GM21576 (cell line): ENCODE results near the gene CFAP100.

Experiments
- ATAC-seq: cut with Tn5 transposase; IDR thresholded peaks from one replicate; pipeline ENCODE4 v1.9.1; 2021; ENCODE audit warnings: mild to moderate bottlenecking, moderate library complexity; ENCODE audit not compliant: unreplicated experiment

CFAP100 gene

GRCh38 chr3:126456766-126457388 is 62.2 kb downstream of the CFAP100 start:
- no peak for ATAC-seq

GRCh38 chr3:126459111-126459762 is 64.5 kb downstream of the CFAP100 start:
- no peak for ATAC-seq

DNA sequence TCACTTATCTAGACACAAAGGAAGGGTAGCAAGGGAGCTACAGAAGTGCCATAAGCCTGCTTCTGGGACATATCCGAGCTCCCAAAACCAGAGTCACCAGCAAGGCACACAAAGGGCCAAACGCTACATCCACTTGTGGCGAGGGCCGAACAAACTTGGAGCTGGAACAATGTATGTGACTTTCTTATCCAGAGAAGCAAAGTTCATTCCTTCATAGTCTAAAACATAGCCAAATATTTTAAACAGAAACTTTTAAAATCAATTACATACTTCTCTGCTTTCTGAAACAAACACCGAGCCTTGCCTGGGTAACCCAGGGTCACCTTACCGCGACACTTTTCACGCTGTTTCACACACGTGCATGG is 65.0 kb downstream of the CFAP100 start:
- ATAC-seq = no peak

DNA sequence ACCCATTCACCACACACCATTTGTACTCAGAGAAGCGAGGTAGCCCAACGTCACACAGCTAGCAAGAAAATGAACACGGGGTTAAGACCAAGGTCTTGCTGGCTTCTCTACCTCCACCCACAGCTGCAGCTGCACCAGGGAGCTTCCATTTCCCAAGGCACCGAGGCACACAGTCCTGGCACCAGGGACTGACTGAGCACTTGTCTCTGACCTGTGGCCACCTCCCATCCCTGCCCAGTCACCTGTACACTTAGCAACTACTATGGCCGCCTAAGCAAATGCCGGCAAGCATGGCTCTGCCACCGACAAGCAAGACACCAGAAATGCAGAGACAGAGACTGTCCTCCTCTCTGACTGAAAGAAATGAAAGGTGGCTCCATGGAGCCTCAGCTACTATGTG is 65.7 kb downstream of the CFAP100 start:
- ATAC-seq = no peak

DNA sequence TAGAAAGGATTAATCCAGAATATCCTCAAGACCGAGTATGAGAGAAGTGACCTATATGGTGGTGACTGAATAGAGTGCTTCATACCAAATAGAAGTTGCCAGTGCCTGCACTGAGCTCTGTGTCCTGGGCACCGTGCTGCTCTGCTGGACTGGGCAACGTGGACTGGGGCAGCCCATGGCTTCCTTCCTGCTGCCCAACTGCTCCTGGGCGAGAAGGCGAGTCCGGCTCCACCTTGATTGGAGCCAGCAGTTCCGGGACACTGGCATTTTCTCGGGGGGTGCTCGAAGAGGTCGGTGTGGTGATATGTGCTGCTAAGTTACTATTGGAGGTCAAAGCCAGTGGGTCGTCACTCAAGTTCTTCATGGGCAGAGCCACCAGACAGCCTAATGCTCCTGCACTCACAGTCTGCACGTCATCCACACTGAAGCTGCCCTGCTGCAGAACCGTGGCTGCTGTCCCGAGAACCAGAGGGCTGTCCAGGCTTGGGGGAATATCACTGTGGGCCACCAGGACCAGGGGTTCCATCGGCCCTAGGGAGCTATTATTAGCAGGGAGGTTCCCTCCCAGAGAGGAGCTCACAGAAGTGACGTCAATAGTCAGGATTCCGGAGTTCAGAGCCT is 66.9 kb downstream of the CFAP100 start:
- no peak for ATAC-seq

GRCh38 chr3:126463521-126463920 is 68.8 kb downstream of the CFAP100 start:
- no peak for ATAC-seq

DNA sequence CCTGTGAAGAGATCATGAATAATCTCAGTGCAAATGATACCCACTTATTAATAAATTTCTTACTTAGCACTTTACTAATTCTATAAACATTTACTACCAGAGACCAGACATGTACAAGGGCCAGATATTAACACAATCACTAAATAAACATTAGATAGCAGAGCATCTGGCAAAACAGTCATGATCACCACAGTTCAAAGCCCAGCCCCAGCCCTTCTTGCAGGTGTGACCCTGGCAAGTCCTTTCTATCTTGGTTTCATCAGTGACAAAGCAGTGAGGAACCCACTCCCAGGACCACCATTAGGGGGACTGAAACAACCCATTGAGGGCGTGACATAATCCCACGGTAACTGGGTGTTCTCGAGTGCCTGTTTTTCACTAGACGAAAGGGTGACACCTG is 69.4 kb downstream of the CFAP100 start:
- ATAC-seq = no peak

DNA sequence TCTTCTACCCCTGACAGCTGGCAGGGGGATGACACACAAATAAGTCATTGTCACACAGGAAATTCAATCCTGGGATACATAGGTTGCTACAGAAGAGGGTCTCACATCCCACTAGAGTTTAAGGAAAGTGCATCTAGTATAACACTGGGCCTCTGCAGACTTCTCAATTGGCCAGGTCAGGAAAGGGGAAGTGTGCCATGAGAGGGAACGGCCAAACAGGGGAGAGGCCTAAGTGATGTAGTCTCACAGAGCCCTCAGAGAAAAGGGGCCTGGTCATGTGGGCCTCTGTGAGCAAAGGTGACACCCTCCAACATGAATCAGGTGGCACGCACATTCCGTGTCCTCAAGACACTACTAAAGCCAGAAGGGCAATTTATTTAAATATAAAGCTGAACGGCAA is 69.8 kb downstream of the CFAP100 start:
- ATAC-seq = no peak

DNA sequence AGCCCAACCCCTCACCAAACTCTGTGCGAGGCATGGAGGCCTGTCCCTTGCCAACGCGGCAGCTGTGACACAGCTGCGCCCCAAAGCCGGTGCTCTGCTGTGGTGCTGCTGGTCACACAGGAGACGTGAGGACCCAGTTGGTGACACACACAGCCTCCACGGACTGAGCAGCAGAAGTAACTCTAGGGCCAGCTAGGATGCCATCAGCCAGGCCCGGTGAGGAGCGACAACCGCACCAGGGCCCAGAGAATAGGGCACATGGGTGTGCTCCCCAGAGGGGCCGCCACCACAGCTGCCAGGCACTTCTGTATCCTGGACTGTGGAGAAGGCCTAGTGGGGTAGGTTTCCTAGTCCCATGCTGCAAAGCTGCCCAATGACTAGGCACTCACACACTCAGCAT is 70.3 kb downstream of the CFAP100 start:
- ATAC-seq = no peak

- ATAC-seq = no peak
These were observed 71.3 kb downstream of the CFAP100 start for GRCh38 chr3:126465928-126466544.

- ATAC-seq = no peak
These were observed 72.3 kb downstream of the CFAP100 start for GRCh38 chr3:126466886-126467610.

DNA sequence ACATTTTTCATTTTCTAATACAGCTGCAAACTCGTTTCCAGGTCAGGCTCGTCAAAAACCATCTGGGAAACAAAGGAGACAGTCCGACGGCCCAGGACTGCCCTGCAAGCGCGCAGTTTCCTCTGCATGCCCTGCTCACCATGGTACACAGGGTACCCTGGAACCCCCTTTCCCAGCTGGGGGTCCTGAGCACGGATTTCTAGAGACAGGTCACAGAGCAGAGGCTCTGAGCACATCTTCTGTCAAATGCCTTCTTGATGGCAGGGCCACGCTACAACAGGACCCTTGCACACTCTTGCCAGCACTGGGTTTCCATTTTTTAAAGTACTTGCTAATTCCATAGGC is 72.9 kb downstream of the CFAP100 start:
- no peak for ATAC-seq

DNA sequence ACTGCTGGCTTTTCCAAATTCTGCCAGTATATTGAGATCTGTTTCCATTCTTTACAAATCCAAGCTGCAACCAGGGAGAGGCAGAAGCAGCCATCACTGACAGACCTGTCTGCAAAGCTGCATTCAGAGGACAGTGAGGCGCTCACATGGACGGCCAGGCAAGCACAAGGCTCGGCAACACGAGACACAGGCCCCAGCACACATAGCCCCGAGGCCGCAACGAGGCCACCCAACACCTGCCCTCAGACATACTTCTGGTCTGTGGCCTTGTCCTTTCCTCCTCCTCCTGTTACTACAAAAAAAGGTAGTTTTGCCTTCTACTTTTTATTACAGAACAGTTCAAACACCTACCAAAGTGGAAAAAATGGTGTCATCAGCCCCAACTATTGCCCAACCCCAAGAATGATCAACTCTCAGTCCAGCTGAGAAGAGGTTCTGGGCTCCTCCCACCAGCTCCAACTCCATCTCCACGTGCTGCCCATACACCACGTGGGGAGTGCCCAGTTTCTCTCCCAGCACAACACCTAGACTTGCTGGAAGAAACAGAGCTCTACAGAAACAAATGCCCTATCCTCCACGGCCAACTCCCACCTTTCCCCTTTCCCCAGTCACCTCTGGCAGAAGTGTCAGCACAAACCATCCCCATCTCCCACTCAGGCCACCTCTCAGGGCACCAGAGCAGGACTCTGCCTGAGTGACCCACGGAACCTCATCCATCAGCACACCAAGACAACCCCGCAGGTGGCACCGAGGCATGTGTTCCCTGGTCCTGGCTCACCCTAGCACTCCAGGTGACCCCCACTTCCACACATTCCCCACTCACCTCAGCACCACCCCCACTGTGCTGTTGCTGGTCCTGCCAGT is 73.6 kb downstream of the CFAP100 start:
- no peak for ATAC-seq

DNA sequence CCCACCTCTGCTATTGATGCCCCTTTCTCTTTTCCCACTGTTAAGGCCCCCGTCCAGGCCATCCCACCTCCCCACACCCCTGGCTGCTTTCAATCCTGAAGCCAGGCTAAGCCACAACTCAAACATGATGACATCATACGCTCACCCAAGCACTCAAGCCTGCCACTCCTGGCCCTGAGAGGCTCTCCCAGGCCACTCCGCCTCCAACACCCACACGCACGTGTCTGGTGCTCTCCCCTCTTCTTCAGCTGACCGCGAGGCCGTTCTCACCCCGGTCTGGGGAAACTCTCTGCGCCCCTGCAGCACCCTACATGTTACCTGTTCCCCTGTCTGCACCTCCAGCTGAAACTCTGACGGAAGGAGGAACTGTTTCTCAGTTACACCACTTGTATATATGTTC is 74.8 kb downstream of the CFAP100 start:
- ATAC-seq = no peak

GRCh38 chr3:126472277-126473006 is 77.7 kb downstream of the CFAP100 start:
- ATAC-seq = no peak

- no peak for ATAC-seq
These were observed 78.8 kb downstream of the CFAP100 start for GRCh38 chr3:126473292-126474168.

DNA sequence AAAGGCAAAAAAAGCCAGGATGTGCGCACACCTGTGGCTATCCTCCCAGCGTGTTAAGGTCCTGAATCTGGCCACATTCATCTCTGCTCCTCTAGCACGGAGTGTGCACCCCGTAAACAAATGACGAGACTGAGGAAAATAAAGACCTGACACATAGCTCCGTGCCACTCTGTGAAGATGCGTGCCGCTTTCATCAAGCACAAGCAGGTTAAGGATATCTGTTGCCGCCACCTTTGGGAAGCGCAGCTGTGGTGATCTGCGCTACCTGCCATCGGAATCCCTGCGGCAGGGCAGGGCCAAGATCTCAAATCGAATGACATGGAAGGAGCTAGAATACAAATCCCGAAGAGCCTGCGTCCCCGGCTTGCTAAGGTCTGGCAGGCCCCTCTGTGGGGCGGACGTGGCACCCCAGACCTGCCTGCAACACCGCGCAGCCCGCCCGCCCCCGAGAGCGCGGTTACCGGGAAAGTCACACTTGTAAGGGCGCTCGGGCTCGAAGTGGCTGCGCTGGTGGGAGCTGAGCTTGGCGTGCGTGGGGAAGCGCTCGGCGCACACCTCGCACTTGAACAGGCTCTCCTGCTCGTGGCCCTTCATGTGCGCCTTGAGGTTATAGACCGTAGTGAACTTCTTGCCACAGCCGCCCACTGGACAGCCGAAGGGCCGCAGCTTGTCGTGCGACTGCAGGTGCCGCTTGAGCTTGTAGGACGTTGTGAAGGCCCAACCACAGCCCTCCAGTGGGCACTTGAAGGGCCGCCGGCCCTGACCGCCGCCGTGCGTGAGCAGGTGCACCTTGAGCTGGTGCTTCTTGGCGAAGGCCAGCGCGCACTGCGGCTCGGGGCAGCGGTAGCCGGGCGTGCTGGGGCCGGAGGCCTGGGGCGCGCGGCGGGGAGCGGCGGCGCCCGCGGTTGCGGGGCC is 80.0 kb downstream of the CFAP100 start:
- ATAC-seq = peak; percentile 12
